Kidney epithelial cell (primary cell): Measurements from ENCODE around the gene HELZ2. TPM values are rescaled to one million over a fixed set of nuclear protein-coding genes. Genes with fewer than 3 reads are reported as not detected.

ENCODE experiments used
- DNase-seq: peaks from one replicate; pipeline ENCODE4 v3.0.0-alpha.2; 2010; ENCODE audit warnings: low read depth
- H3K27me3 ChIP-seq: 2 replicates; pipeline ENCODE4 v1.6.0; 2011; ENCODE audit warnings: low read length; ENCODE audit not compliant: control insufficient read depth, insufficient read depth
- H3K36me3 ChIP-seq: 2 replicates; pipeline ENCODE4 v1.5.1; 2011; ENCODE audit warnings: low read length; ENCODE audit not compliant: control insufficient read depth, insufficient read depth
- H3K4me3 ChIP-seq: 2 replicates; pipeline ENCODE4 v1.5.1; 2011; ENCODE audit warnings: low read depth, mild to moderate bottlenecking, control low read depth, low read length
- CTCF ChIP-seq: IDR thresholded peaks from 2 replicates; pipeline ENCODE4 v1.5.1; 2011; ENCODE audit warnings: mild to moderate bottlenecking, moderate library complexity, low read length, control low read depth, inconsistent platforms; ENCODE audit not compliant: insufficient read depth, poor library complexity, severe bottlenecking
- total RNA-seq: library from RNA; depleted of rRNA; stranded (reverse); fragments of >200 nt; gene quantifications from 2 replicates; pipeline ENCODE4 v1.2.3, GENCODE V29; 2015

HELZ2 gene
- total RNA-seq, 1 donor from 2014 or later: 69.2 TPM

- H3K27me3 ChIP-seq: no peaks in the 10 kb centered on the region
- DNase-seq: no peak
- no peaks in the 10 kb centered on the region for H3K36me3 ChIP-seq
- no peak for TF ChIP-seq CTCF
- H3K4me3 ChIP-seq: no peak overlapping the region
Measured at GRCh38 chr20:63587776-63588591, 13.9 kb upstream of the HELZ2 start.

- Histone ChIP-seq H3K36me3 (no peaks in the 10 kb centered on the region), H3K27me3 (no peaks in the 10 kb centered on the region), H3K4me3 (no peak overlapping the region)
- no peak for DNase-seq
- TF ChIP-seq CTCF: no peak
Measured at GRCh38 chr20:63587256-63587655, 13.2 kb upstream of the HELZ2 start.

GRCh38 chr20:63586797-63587196 lies 12.8 kb upstream of the HELZ2 start:
- TF ChIP-seq CTCF: no peak
- no peak for DNase-seq
- no peaks in the 10 kb centered on the region for H3K36me3 ChIP-seq
- no peaks in the 10 kb centered on the region for H3K27me3 ChIP-seq
- no peak overlapping the region for H3K4me3 ChIP-seq

- Histone ChIP-seq H3K4me3 (no peak overlapping the region), H3K27me3 (no peaks in the 10 kb centered on the region), H3K36me3 (no peaks in the 10 kb centered on the region)
- no peak for TF ChIP-seq CTCF
- no peak for DNase-seq
Measured at GRCh38 chr20:63585616-63586565, 11.9 kb upstream of the HELZ2 start.

- peaks cover 2% of the 10 kb centered on the region for H3K27me3 ChIP-seq
- no peak for DNase-seq
- no peak for TF ChIP-seq CTCF
- H3K4me3 ChIP-seq: no peak overlapping the region
- no peaks in the 10 kb centered on the region for H3K36me3 ChIP-seq
Measured at GRCh38 chr20:63582382-63583063, 8.5 kb upstream of the HELZ2 start.
